Heart right ventricle (tissue), 16 donors: ENCODE measurements around the gene TOR1B. TPM values are rescaled to one million over a fixed set of nuclear protein-coding genes. Genes with fewer than 3 reads are reported as not detected.

Source experiments
- ATAC-seq, 8 donors: fragments of 200-7000 bp; cut with Tn5 transposase; one replicate each; pipeline ENCODE4 v1.9.1; 2020; ENCODE audit warnings: mild to moderate bottlenecking in 8 of 8, moderate library complexity in 8 of 8, moderate number of reproducible peaks in 1 of 8
- DNase-seq, 2 donors: peaks; one replicate each; pipeline ENCODE4 v3.0.0-alpha.2; 2020
- H3K27ac ChIP-seq, 10 donors: fragments of 200-600 bp; sonication (generic) in 2 of 10; one replicate each; pipeline versions ENCODE4 v1.5.0 to v1.8.0; 2020 to 2022; ENCODE audit warnings: mild to moderate bottlenecking in 3 of 10
- H3K27me3 ChIP-seq, 7 donors: fragments of 200-600 bp; one replicate each; pipeline ENCODE4 v1.8.0; 2021 to 2022; ENCODE audit warnings: mild to moderate bottlenecking in 2 of 7
- H3K36me3 ChIP-seq, 9 donors: fragments of 200-600 bp; sonication (generic) in 1 of 9; one replicate each; pipeline versions ENCODE4 v1.5.0 to v1.8.0; 2020 to 2022; ENCODE audit warnings: mild to moderate bottlenecking in 2 of 9
- H3K4me1 ChIP-seq, 9 donors: fragments of 200-600 bp; sonication (generic) in 1 of 9; one replicate each; pipeline versions ENCODE4 v1.5.0 to v1.8.0; 2020 to 2022; ENCODE audit warnings: mild to moderate bottlenecking in 4 of 9
- H3K4me3 ChIP-seq, 10 donors: fragments of 200-600 bp; sonication (generic) in 2 of 10; one replicate each; pipeline versions ENCODE4 v1.5.0 to v1.8.0; 2020 to 2022; ENCODE audit warnings: mild to moderate bottlenecking in 7 of 10, moderate library complexity in 2 of 10
- H3K9me3 ChIP-seq, 11 donors: fragments of 200-600 bp in 10 of 11; sonication (generic) in 2 of 11; one replicate each; pipeline versions ENCODE4 v1.5.0 to v1.8.0; 2013 to 2022; ENCODE audit warnings: mild to moderate bottlenecking in 2 of 11, control low read depth in 1 of 11, moderate library complexity in 1 of 11
- CTCF ChIP-seq, 9 donors: fragments of 200-600 bp; sonication (generic) in 2 of 9; IDR thresholded peaks; one replicate each; pipeline versions ENCODE4 v1.5.0 to v1.8.0; 2021 to 2022; ENCODE audit warnings: antibody characterized with exemption in 9 of 9, mild to moderate bottlenecking in 5 of 9, moderate library complexity in 1 of 9
- WGBS, 2 donors: extraction: QIAGEN DNeasy Blood & Tissue Kit; methylation state at CpG; one replicate each; pipeline ENCODE4 v1.1.7; 2013; ENCODE audit warnings: inconsistent platforms in 1 of 2; 5-methylcytosine and 5-hydroxymethylcytosine counted together
- intact Hi-C, 10 donors: fragments of 100-400 bp; cut with DNase I; formaldehyde crosslinking; loops; one replicate each; pipeline versions ENCODE4 v1.11.1 to v1.14.2; 2022
- polyA plus RNA-seq, 2 donors: library from polyadenylated mRNA; stranded (reverse); fragments of 200-250 nt; gene quantifications; one replicate each; pipeline ENCODE4 v1.2.3, GENCODE V29; 2013
- total RNA-seq, 10 donors: library from RNA; stranded (reverse); fragmentation: NEBNext Ultra II Directional in 3 of 10; extraction: Animal tissue kit (Norgen Biotek cat#: 25700) in 3 of 10; gene quantifications; one replicate each; pipeline versions ENCODE4 v1.2.1 to v1.2.4, GENCODE V29; 2021 to 2023
- donor health status: Arrhythmogenic right ventricular cardiomyopathy.
- donor health status: ischemic (EF 13 %, LVEDD 7.1; RV severe dilation, severe dysfunction).
- donor health status: healthy with polysubstance abuse.
- donor health status: DM: no; HTN: yes; CAD: no.
- donor health status: DM: no; HTN: no; CAD: no.
- donor health status: ischemic (EF 25% LVEDD 6.9; RV normal size, moderate dysfunction).
- donor health status: ischemic (EF 25% LVEDD 5.7; RV mildly dilated, moderate dysfunction).
- donor health status: healthy.
- donor health status: DM: yes; HTN: yes; CAD: no.
- donor health status: Ischemic cardiomyopathy.
- donor health status: ischemic (EF 35%, LVEDD 5.7; RV mildly dilated, moderate dysfunction).
- donor health status: nonischemic (EF 11% LVEDD 7.7; RV severe dilation, severe dysfunction).
- donor health status: DM: yes; HTN: yes; CAD: no.
- donor health status: PGD.
- donor health status: ischemic (EF 29% LVEDD 5.4; RV normal size, mild dysfunction).
- donor health status: nonischemic (EF 23%, LVEDD 6.1; RV moderate dilation, normal function).

The TOR1B gene
- total and polyA plus RNA-seq, 12 donors = 6.4 to 13.8 (median 11.0) TPM

- whole genome bisulfite sequencing, 2 donors = 87 to 88% methylated on average over 8 of the region's 8 CpGs
- DNase-seq (no peak), ATAC-seq (no peak)
- intact Hi-C loops = no loop called here
- no peak overlapping the region for H3K4me3 ChIP-seq
- H3K36me3 ChIP-seq = peaks cover 0 to 13% (median 0%) of the 10 kb centered on the region in 9 donors
- TF ChIP-seq CTCF (IDR thresholded peaks at IDR 0.05) = no peak
- H3K4me1 ChIP-seq = peaks cover 0 to 24% (median 12%) of the 10 kb centered on the region in 9 donors
- H3K27ac ChIP-seq = no peak overlapping the region
- H3K27me3 ChIP-seq = no peaks in the 10 kb centered on the region
- H3K9me3 ChIP-seq = no peaks in the 10 kb centered on the region
Measured at GRCh38 chr9:129840034-129840433, 37.0 kb downstream of the TOR1B start.

- no peaks in the 10 kb centered on the region for H3K27me3 ChIP-seq
- DNase-seq = no peak
- no peaks in the 10 kb centered on the region for H3K9me3 ChIP-seq
- intact Hi-C loops = no loop called here
- H3K4me1 ChIP-seq = peaks cover 0 to 29% (median 9%) of the 10 kb centered on the region in 9 donors
- peaks cover 0 to 13% (median 0%) of the 10 kb centered on the region in 9 donors for H3K36me3 ChIP-seq
- no peak for TF ChIP-seq CTCF (IDR thresholded peaks at IDR 0.05)
- no peak for ATAC-seq
- H3K27ac ChIP-seq = no peak overlapping the region
- no peak overlapping the region for H3K4me3 ChIP-seq
- WGBS, 2 donors = 60 to 63% methylated on average over 4 of the region's 4 CpGs
Measured at GRCh38 chr9:129841071-129841470, 38.1 kb downstream of the TOR1B start.

GRCh38 chr9:129845373-129845772, 42.4 kb downstream of the TOR1B start:
- Histone ChIP-seq H3K27me3 (no peaks in the 10 kb centered on the region), H3K4me3 (no peak overlapping the region), H3K36me3 (peaks cover 0 to 22% (median 0%) of the 10 kb centered on the region in 9 donors), H3K4me1 (peaks cover 0 to 14% (median 0%) of the 10 kb centered on the region in 9 donors), H3K27ac (no peak overlapping the region), H3K9me3 (no peaks in the 10 kb centered on the region)
- DNase-seq (no peak), ATAC-seq (no peak)
- intact Hi-C loops = no loop called here
- TF ChIP-seq CTCF (IDR thresholded peaks at IDR 0.05) = no peak
- WGBS, 2 donors = 64 to 75% methylated on average over 2 of the region's 2 CpGs

GRCh38 chr9:129848712-129849441, 45.9 kb downstream of the TOR1B start:
- intact Hi-C loops = no loop called here
- H3K4me3 ChIP-seq = no peak overlapping the region
- no peak for TF ChIP-seq CTCF (IDR thresholded peaks at IDR 0.05)
- H3K9me3 ChIP-seq = no peaks in the 10 kb centered on the region
- peaks cover 0 to 14% (median 0%) of the 10 kb centered on the region in 9 donors for H3K4me1 ChIP-seq
- ATAC-seq = peak in 1 of 8 donors; percentile 55
- no peaks in the 10 kb centered on the region for H3K27me3 ChIP-seq
- WGBS, 2 donors = 70 to 76% methylated on average over 4 of the region's 4 CpGs
- no peak overlapping the region for H3K27ac ChIP-seq
- no peak for DNase-seq
- H3K36me3 ChIP-seq = peaks cover 0 to 49% (median 16%) of the 10 kb centered on the region in 9 donors
